ENCODE data around the gene PDPR. TPM values are rescaled to one million over a fixed set of nuclear protein-coding genes. Genes with fewer than 3 reads are reported as not detected.
A peak's percentile ranks its signal among the peaks of the same experiment; 100 is the strongest.
"Not testable (repeated sequence)": the region's sequence is repeated elsewhere in the genome, so short reads cannot be mapped to it uniquely, and the experiment has no call there.

PDPR gene
- total RNA-seq, 1 donor from 2014 or later, result 8.4 TPM

DNA sequence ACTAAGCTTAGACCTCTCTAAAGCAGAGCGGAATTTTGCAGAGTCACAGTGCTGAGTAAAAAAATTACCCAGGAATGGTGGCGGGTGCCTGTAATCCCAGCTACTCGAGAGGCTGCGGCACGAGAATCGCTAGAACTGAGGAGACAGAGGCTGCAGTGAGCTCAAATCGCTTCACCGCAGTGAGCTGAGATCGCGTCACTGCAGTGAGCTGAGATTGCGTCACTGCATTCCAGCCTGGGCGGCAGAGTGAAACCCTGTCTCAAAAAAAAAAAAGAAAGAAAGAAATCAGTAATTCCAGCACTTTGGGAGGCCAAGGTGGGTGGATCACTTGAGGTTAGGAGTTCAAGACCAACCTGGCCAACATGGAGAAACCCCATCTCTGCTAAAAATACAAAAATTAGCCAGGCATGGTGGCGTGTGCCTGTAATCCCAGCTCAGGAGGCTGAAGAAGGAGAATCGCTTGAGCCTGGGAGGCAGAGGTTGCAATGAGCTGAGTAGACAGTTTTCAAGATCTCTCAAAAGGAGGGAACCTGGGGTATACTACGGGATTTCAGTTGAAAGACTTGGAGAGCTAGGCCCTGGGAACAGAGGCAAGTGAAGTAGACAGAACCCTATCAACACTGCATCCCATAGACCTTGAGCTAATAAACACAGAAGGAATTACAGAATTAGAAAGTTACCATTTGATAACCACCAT, 4.4 kb upstream of the PDPR start:
- H3K4me3 ChIP-seq (ENCODE audit: low read depth, low read length); H3K36me3 ChIP-seq (ENCODE audit: control insufficient read depth, insufficient read depth, low read length); DNase-seq (ENCODE audit: low read depth); H3K27me3 ChIP-seq (ENCODE audit: control insufficient read depth, insufficient read depth, low read length); FAIRE-seq: not testable (repeated sequence)

DNA sequence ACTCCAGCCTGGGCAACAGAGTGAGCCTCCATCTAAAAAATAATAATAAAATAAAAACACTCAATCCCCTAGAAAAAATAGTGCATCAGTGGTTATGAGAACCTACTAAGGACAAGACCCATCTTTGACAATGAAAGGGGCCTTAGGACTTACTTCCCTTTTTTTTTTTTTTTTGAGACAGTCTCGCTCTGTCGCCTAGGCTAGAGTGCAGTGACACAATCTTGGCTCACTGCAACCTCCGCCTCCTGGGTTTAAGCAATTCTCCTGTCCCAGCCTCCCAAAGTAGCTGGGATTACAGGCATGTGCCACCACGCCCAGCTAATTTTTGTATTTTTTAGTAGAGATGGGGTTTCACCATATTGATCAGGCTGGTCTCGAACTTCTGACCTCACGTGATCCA, 2.0 kb upstream of the PDPR start:
- not testable (repeated sequence) for H3K27me3 ChIP-seq (ENCODE audit: control insufficient read depth, insufficient read depth, low read length); FAIRE-seq; H3K4me3 ChIP-seq (ENCODE audit: low read depth, low read length); DNase-seq (ENCODE audit: low read depth); H3K36me3 ChIP-seq (ENCODE audit: control insufficient read depth, insufficient read depth, low read length)

DNA sequence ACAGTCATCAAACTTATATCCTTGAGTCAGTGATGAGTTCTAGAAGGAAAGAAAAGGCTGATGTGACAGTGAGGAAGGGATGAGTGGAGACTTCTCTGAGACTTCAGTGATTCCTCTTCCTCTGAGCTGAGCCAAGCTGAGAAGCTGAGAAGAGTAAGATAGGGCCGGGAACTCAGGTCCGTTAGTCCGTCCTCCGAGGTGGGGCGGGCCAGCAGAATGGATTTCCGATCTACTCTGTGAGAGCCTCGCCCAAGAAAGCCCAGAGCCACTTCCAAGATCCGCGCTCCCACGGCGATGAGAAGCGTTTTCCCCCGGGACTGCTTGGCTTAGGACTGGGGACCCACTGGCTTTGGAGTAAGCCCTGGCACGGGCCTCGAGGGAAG, 542 bp upstream of the PDPR start:
- H3K36me3 ChIP-seq (ENCODE audit: control insufficient read depth, insufficient read depth, low read length); DNase-seq (ENCODE audit: low read depth); FAIRE-seq; H3K27me3 ChIP-seq (ENCODE audit: control insufficient read depth, insufficient read depth, low read length): not testable (repeated sequence)
- peak overlapping the region; percentile 58 for H3K4me3 ChIP-seq (ENCODE audit: low read depth, low read length)

DNA sequence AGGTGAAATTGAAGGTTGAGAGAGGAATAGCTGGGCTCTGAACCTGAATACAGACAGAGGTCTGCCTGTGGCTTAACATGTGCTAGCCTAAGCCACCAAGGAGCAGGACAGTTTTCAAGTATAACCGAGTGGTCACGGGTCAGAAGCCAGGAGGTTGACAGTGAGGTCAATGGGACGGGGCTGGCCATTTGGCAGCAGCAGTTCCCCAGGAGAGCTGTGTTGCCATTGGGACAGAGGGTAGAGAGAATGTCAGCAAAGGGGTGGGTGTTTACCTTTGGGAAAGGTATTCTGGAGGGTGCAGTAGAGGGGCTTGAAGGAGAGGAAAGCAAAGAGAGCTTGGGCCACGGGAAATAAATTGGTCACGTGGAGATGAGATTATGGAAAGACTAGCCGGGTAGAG, 4.2 kb downstream of the PDPR start:
- H3K36me3 ChIP-seq (ENCODE audit: control insufficient read depth, insufficient read depth, low read length); DNase-seq (ENCODE audit: low read depth); H3K4me3 ChIP-seq (ENCODE audit: low read depth, low read length); H3K27me3 ChIP-seq (ENCODE audit: control insufficient read depth, insufficient read depth, low read length); FAIRE-seq: not testable (repeated sequence)

DNA sequence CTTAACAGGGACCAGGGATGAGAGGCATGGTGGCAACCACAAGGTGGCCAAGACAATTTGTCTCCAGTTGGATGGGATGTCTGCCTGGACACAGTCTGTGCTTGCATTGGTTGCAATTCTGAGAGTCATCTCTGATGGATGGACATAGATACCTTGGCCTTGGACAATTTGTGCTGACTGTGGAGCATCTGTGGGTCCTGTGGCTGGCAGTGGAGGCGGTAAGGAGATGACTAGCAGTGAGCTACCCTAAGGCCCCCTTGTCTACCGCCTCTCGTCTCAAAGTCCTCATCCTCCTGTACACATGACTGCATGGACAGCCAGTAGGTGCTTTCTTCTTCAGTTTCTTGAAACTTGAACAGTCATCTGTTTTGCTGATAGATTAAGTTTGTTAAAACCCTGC, 4.6 kb downstream of the PDPR start:
- not testable (repeated sequence) for H3K27me3 ChIP-seq (ENCODE audit: control insufficient read depth, insufficient read depth, low read length); H3K4me3 ChIP-seq (ENCODE audit: low read depth, low read length); FAIRE-seq; DNase-seq (ENCODE audit: low read depth); H3K36me3 ChIP-seq (ENCODE audit: control insufficient read depth, insufficient read depth, low read length)

DNA sequence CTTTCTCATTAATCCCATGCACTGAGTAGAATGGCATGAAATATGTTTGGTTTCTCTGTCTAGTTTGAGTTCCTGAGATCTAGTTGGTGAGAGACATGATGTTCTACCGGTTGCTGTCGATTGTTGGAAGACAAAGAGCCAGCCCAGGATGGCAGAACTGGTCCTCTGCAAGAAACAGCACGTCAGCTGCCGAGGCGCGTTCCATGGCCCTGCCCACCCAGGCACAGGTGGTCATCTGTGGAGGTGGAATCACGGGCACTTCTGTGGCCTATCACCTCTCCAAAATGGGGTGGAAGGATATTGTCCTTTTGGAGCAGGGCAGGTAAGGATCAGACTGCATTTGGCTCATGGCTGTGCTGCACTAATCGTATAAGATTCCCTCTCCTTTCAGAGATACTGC, 6.3 kb downstream of the PDPR start:
- H3K4me3 ChIP-seq (ENCODE audit: low read depth, low read length); DNase-seq (ENCODE audit: low read depth); H3K36me3 ChIP-seq (ENCODE audit: control insufficient read depth, insufficient read depth, low read length); H3K27me3 ChIP-seq (ENCODE audit: control insufficient read depth, insufficient read depth, low read length); FAIRE-seq: not testable (repeated sequence)

DNA sequence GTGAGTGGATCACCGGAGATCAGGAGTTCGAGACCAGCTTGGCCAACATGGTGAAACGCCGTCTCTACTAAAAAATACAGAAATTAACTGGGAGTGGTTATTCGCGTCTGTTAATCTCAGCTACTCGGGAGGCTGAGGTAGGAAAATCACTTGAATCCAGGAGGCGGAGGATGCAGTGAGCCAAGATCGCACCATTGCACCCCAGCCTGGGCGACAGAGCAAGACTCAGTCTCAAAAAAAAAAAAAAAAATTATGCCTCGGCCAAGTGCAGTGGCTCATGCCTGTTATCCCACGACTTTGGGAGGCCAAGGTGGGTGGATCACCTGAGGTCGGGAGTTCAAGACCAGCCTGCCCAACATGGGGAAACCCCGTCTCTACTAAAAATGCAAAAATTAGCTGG, 9.7 kb downstream of the PDPR start:
- not testable (repeated sequence) for H3K36me3 ChIP-seq (ENCODE audit: control insufficient read depth, insufficient read depth, low read length)

DNA sequence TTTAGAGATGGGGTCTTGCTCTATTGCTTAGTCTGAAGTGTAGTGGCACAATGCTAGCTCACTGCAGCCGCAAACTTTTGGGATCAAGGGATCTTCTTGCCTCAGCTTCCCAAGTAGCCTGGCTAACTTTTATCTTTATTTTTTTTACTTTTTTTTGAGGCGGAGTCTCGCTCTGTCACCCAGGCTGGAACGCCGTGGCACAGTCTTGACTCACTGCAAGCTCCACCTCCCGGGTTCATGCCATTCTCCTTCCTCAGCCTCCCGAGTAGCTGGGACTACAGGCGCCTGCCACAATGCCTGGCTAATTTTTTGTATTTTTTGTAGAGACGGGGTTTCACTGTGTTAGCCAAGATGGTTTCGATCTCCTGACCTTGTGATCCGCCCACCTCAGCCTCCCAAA, 12.1 kb downstream of the PDPR start:
- FAIRE-seq, result not testable (repeated sequence)

More for the DNA sequence above, 9.7 kb downstream of the PDPR start:
- H3K27me3 ChIP-seq (ENCODE audit: control insufficient read depth, insufficient read depth, low read length); DNase-seq (ENCODE audit: low read depth); H3K4me3 ChIP-seq (ENCODE audit: low read depth, low read length); FAIRE-seq: not testable (repeated sequence)

DNA sequence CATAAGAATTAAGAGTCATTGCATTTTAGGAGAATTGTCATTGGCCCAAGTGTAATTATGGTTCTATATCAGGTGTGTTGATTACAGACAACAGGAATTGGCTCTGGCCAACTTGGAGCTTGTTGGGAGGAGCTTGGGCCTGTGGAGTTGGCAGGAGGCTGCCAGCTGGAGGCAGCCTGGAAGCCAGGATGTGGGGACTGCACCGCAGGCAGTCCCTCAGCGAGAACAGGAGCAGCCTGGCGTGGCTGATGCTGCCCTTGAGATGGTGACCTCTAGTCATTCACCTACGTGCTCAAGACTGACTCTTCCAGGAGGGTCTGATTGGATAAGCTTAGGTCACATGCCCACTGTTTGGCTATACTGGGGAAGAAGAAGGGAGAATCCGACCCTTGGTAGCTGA, 13.6 kb downstream of the PDPR start:
- not testable (repeated sequence) for H3K27me3 ChIP-seq (ENCODE audit: control insufficient read depth, insufficient read depth, low read length); DNase-seq (ENCODE audit: low read depth); FAIRE-seq; H3K4me3 ChIP-seq (ENCODE audit: low read depth, low read length); H3K36me3 ChIP-seq (ENCODE audit: control insufficient read depth, insufficient read depth, low read length)

More for the DNA sequence above, 12.1 kb downstream of the PDPR start:
- H3K36me3 ChIP-seq (ENCODE audit: control insufficient read depth, insufficient read depth, low read length); H3K4me3 ChIP-seq (ENCODE audit: low read depth, low read length); H3K27me3 ChIP-seq (ENCODE audit: control insufficient read depth, insufficient read depth, low read length); DNase-seq (ENCODE audit: low read depth): not testable (repeated sequence)

DNA sequence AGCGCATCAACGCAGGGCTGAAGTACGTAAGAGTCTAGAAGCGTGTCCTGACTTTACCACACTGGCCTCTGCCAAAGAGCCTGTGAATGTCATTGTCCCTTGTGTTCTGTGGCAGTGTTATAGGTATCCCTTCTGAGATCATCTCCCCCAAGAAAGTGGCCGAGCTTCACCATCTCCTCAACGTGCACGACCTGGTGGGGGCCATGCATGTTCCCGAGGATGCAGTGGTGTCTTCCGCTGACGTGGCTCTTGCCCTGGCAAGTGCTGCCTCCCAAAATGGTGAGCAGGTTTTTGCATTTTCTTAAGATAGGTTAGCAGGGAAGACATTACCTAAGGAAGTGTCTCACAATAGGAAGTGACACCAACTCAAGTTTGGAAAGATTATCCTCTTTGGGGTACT, 14.7 kb downstream of the PDPR start:
- H3K36me3 ChIP-seq (ENCODE audit: control insufficient read depth, insufficient read depth, low read length); DNase-seq (ENCODE audit: low read depth); H3K4me3 ChIP-seq (ENCODE audit: low read depth, low read length); H3K27me3 ChIP-seq (ENCODE audit: control insufficient read depth, insufficient read depth, low read length): not testable (repeated sequence)
- FAIRE-seq, result peak; percentile 73

DNA sequence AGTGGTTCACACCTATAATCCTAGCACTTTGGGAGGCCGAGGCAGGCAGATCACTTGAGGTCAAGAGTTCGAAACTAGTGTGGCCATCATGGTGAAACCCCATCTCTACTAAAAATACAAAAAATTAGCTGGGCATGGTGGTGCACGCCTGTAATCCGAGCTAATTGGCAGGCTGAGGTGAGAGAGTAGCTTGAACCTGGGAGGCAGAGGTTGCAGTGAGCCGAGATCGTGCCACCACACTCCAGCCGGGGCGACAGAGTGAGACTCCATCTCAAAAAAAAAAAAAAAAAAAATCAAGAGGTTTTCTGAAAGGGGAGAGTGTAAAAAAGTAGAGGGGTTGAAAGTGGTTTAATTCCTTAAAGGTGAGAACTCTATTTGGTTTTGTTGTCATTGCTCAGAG, 21.7 kb downstream of the PDPR start:
- not testable (repeated sequence) for FAIRE-seq; DNase-seq (ENCODE audit: low read depth); H3K27me3 ChIP-seq (ENCODE audit: control insufficient read depth, insufficient read depth, low read length); H3K36me3 ChIP-seq (ENCODE audit: control insufficient read depth, insufficient read depth, low read length); H3K4me3 ChIP-seq (ENCODE audit: low read depth, low read length)

DNA sequence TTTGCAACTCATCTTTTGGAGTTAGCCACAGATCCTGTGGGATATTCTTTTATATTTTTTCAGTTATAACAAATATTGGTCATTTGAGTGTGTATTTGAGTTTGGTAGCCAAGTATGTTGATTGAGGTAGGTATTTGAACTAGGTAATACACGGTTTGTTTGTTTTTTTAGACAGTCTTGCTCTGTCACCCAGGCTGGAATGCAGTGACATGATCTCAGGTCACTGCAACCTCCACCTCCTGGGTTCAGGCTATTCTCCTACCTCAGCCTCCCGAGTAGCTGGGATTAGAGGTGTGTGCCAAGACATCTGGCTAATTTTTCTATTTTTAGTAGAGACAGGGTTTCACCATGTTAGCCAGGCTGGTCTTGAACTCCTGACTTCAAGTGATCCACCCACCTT, 22.5 kb downstream of the PDPR start:
- not testable (repeated sequence) for H3K36me3 ChIP-seq (ENCODE audit: control insufficient read depth, insufficient read depth, low read length); FAIRE-seq

DNA sequence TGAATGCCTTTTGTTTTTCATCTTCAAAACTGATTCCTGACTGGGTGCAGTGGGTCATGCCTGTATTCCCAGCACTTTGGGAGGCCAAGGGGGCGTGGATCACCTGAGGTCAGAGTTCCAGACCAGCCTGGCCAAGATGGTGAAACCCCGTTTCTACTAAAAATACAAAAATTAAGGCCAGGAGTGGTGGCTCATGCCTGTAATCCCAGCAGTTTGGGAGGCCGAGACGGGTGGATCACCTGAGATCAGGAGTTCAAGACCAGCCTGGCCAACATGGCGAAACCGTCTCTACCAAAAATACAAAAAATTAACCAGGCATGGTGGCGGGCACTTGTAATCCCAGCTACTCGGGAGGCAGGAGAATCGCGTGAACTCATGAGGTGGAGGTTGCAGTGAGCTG, 28.6 kb downstream of the PDPR start:
- not testable (repeated sequence) for H3K4me3 ChIP-seq (ENCODE audit: low read depth, low read length); DNase-seq (ENCODE audit: low read depth); H3K27me3 ChIP-seq (ENCODE audit: control insufficient read depth, insufficient read depth, low read length); FAIRE-seq; H3K36me3 ChIP-seq (ENCODE audit: control insufficient read depth, insufficient read depth, low read length)

More for the DNA sequence above, 22.5 kb downstream of the PDPR start:
- not testable (repeated sequence) for DNase-seq (ENCODE audit: low read depth); H3K4me3 ChIP-seq (ENCODE audit: low read depth, low read length); H3K27me3 ChIP-seq (ENCODE audit: control insufficient read depth, insufficient read depth, low read length)

DNA sequence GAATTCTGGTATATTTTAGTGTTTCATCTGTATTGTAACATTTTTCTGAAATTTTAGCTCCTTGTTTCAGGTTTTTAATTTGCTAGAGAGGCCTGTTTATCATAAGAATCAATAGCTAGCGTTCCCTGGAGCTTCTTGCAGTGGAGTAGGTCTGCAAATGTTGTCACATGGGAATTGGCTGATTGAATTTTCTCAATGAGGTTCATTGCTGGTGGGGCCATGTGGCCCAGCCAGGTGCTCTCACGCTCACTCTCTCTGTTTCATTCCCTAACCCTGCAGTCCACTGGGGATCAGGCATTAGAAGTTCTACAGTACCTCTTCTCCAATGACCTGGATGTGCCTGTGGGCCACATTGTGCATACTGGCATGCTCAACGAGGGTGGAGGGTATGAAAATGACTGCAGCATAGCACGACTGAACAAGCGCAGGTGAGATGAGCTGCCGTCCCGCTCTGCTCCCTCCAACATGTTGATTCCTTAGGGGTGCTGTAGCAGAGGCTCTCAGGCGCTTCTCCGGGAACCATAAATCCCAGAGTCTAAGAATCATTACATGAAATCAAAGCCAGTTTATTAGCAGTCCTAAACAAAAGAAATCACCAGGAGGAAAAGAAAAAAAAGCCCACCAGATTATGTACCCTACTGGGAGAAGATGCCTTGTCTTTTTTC, 29.2 kb downstream of the PDPR start:
- not testable (repeated sequence) for H3K27me3 ChIP-seq (ENCODE audit: control insufficient read depth, insufficient read depth, low read length); H3K36me3 ChIP-seq (ENCODE audit: control insufficient read depth, insufficient read depth, low read length); DNase-seq (ENCODE audit: low read depth); H3K4me3 ChIP-seq (ENCODE audit: low read depth, low read length); FAIRE-seq

DNA sequence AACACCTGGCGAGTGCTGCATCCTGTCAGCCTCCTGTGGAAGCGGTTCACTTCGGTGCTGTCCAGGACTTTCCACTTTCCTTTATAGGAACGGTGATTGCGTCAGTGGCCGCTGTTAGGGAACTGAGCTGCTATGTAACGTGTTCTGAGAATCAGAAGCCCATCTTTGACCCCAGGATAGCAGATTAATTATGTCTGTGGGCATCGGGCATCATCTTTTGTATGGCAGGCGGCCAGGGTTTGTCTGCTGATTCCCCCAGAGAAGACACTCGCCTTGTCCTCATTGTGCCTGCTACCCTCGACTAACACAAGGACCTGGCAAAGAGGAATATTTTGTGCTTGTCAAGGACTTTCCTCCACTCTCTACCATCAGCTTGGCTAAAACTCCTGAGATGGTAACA, 33.7 kb downstream of the PDPR start:
- H3K4me3 ChIP-seq (ENCODE audit: low read depth, low read length); H3K36me3 ChIP-seq (ENCODE audit: control insufficient read depth, insufficient read depth, low read length); FAIRE-seq; H3K27me3 ChIP-seq (ENCODE audit: control insufficient read depth, insufficient read depth, low read length); DNase-seq (ENCODE audit: low read depth): not testable (repeated sequence)
